Activated naive CD4-positive, alpha-beta T cell treated with anti-CD3 and anti-CD28 coated beads, Interleukin-2, amount 10 ng/mL, durations not matched to agents 7 days and 5 days (primary cell): ENCODE measurements around the gene USP40.

Experiments used
- CTCF ChIA-PET: fragments of 350-600 bp; sonication (Branson Sonifier 250); formaldehyde crosslinking; loops from one replicate; lab custom pipeline; 2021; ENCODE audit warnings: antibody characterized with exemption; lab: Charles Lee
- DNase-seq: peaks from one replicate; pipeline ENCODE4 v3.0.0-alpha.2; 2020
- H3K27ac Mint-ChIP-seq: one replicate; pipeline ENCODE4 v1.8.0; 2021; ENCODE audit warnings: mild to moderate bottlenecking, moderate library complexity, mixed read lengths
- H3K27me3 Mint-ChIP-seq: one replicate; pipeline ENCODE4 v1.8.0; 2021; ENCODE audit warnings: mild to moderate bottlenecking, mixed read lengths
- H3K36me3 Mint-ChIP-seq: one replicate; pipeline ENCODE4 v1.8.0; 2021; ENCODE audit warnings: mixed read lengths
- H3K4me1 Mint-ChIP-seq: one replicate; pipeline ENCODE4 v1.8.0; 2021; ENCODE audit warnings: mixed read lengths
- H3K4me3 Mint-ChIP-seq: one replicate; pipeline ENCODE4 v1.8.0; 2021; ENCODE audit warnings: mild to moderate bottlenecking, moderate library complexity, mixed read lengths
- H3K9me3 Mint-ChIP-seq: one replicate; pipeline ENCODE4 v1.8.0; 2021; ENCODE audit warnings: mixed read lengths

The USP40 gene

GRCh38 chr2:233449081-233449901 is 117.3 kb downstream of the USP40 start:
- H3K4me1 Mint-ChIP-seq = peaks cover 2% of the 10 kb centered on the region
- H3K4me3 Mint-ChIP-seq = no peak overlapping the region
- CTCF ChIA-PET = interaction anchor here (0.7 to 1.6 kb wide), 3 partner anchors 45 to 96 kb away, joined by 3 to 5 read pairs (median 3); no protein-coding TSS in a partner anchor
- no peaks in the 10 kb centered on the region for H3K9me3 Mint-ChIP-seq
- H3K27me3 Mint-ChIP-seq = no peaks in the 10 kb centered on the region
- H3K27ac Mint-ChIP-seq = no peak overlapping the region
- peaks cover 67% of the 10 kb centered on the region for H3K36me3 Mint-ChIP-seq
- DNase-seq = peak; percentile 19

- Mint-ChIP-seq H3K4me3 (no peak overlapping the region), H3K27ac (no peak overlapping the region), H3K4me1 (peaks cover 9% of the 10 kb centered on the region), H3K9me3 (no peaks in the 10 kb centered on the region), H3K36me3 (peaks cover 66% of the 10 kb centered on the region), H3K27me3 (no peaks in the 10 kb centered on the region)
- CTCF ChIA-PET = interaction anchor here (0.7 to 1.6 kb wide), 7 partner anchors 12 to 264 kb away, joined by 3 to 5 read pairs (median 4); partner anchors contain the start of gene UGT1A5
- DNase-seq = no peak
These were observed 118.0 kb downstream of the USP40 start for GRCh38 chr2:233448575-233448974.

GRCh38 chr2:233448220-233448559 is 118.4 kb downstream of the USP40 start:
- H3K27me3 Mint-ChIP-seq = no peaks in the 10 kb centered on the region
- peaks cover 13% of the 10 kb centered on the region for H3K4me1 Mint-ChIP-seq
- peaks cover 67% of the 10 kb centered on the region for H3K36me3 Mint-ChIP-seq
- DNase-seq = peak; percentile 35
- H3K27ac Mint-ChIP-seq = no peak overlapping the region
- no peaks in the 10 kb centered on the region for H3K9me3 Mint-ChIP-seq
- H3K4me3 Mint-ChIP-seq = no peak overlapping the region
- CTCF ChIA-PET = interaction anchor here (0.7 to 1.6 kb wide), 7 partner anchors 12 to 264 kb away, joined by 3 to 5 read pairs (median 4); partner anchors contain the start of gene UGT1A5

GRCh38 chr2:233447506-233448219 is 118.9 kb downstream of the USP40 start:
- H3K27ac Mint-ChIP-seq = no peak overlapping the region
- DNase-seq = peak; percentile 8
- CTCF ChIA-PET = interaction anchor here (1.2 to 1.6 kb wide), 6 partner anchors 11 to 265 kb away, joined by 3 to 5 read pairs (median 4); partner anchors contain the start of gene UGT1A5
- H3K36me3 Mint-ChIP-seq = peaks cover 66% of the 10 kb centered on the region
- no peaks in the 10 kb centered on the region for H3K27me3 Mint-ChIP-seq
- no peaks in the 10 kb centered on the region for H3K9me3 Mint-ChIP-seq
- H3K4me3 Mint-ChIP-seq = no peak overlapping the region
- peaks cover 16% of the 10 kb centered on the region for H3K4me1 Mint-ChIP-seq

GRCh38 chr2:233446606-233447305 is 119.8 kb downstream of the USP40 start:
- Mint-ChIP-seq H3K4me1 (peaks cover 20% of the 10 kb centered on the region), H3K27me3 (no peaks in the 10 kb centered on the region), H3K27ac (no peak overlapping the region), H3K4me3 (no peak overlapping the region), H3K9me3 (no peaks in the 10 kb centered on the region), H3K36me3 (peaks cover 64% of the 10 kb centered on the region)
- CTCF ChIA-PET = interaction anchor here (6.2 kb wide), 1 partner anchor 42 kb away, joined by 196 read pairs; no protein-coding TSS in a partner anchor
- peak; percentile 16 for DNase-seq

- H3K4me3 Mint-ChIP-seq = no peak overlapping the region
- H3K9me3 Mint-ChIP-seq = no peaks in the 10 kb centered on the region
- peaks cover 21% of the 10 kb centered on the region for H3K4me1 Mint-ChIP-seq
- H3K27me3 Mint-ChIP-seq = no peaks in the 10 kb centered on the region
- CTCF ChIA-PET = interaction anchor here (6.2 kb wide), 1 partner anchor 41 kb away, joined by 196 read pairs; no protein-coding TSS in a partner anchor
- no peak overlapping the region for H3K27ac Mint-ChIP-seq
- peak; percentile 9 for DNase-seq
- H3K36me3 Mint-ChIP-seq = peaks cover 63% of the 10 kb centered on the region
These were observed 120.5 kb downstream of the USP40 start for GRCh38 chr2:233446121-233446520.

- peaks cover 65% of the 10 kb centered on the region for H3K36me3 Mint-ChIP-seq
- H3K4me1 Mint-ChIP-seq = peaks cover 28% of the 10 kb centered on the region
- peak overlapping the region; percentile 62 for H3K27ac Mint-ChIP-seq
- no peaks in the 10 kb centered on the region for H3K9me3 Mint-ChIP-seq
- CTCF ChIA-PET = interaction anchor here (1.0 to 6.2 kb wide), 4 partner anchors 22 to 88 kb away, joined by 3 to 196 read pairs (median 4); no protein-coding TSS in a partner anchor
- no peaks in the 10 kb centered on the region for H3K27me3 Mint-ChIP-seq
- no peak overlapping the region for H3K4me3 Mint-ChIP-seq
- DNase-seq = peak; percentile 5
These were observed 121.3 kb downstream of the USP40 start for GRCh38 chr2:233445152-233445830.

GRCh38 chr2:233444501-233444900 is 122.1 kb downstream of the USP40 start:
- Mint-ChIP-seq H3K4me3 (no peak overlapping the region), H3K4me1 (peaks cover 32% of the 10 kb centered on the region), H3K27ac (peak overlapping the region; percentile 73), H3K36me3 (peaks cover 66% of the 10 kb centered on the region), H3K27me3 (no peaks in the 10 kb centered on the region), H3K9me3 (no peaks in the 10 kb centered on the region)
- CTCF ChIA-PET = interaction anchor here (0.8 to 6.2 kb wide), 6 partner anchors 18 to 188 kb away, joined by 3 to 196 read pairs (median 4); no protein-coding TSS in a partner anchor
- peak; percentile 17 for DNase-seq

- H3K27me3 Mint-ChIP-seq = no peaks in the 10 kb centered on the region
- H3K4me1 Mint-ChIP-seq = peaks cover 32% of the 10 kb centered on the region
- H3K27ac Mint-ChIP-seq = peak overlapping the region; percentile 88
- peak; percentile 91 for DNase-seq
- H3K36me3 Mint-ChIP-seq = peaks cover 66% of the 10 kb centered on the region
- H3K9me3 Mint-ChIP-seq = no peaks in the 10 kb centered on the region
- CTCF ChIA-PET = interaction anchor here (0.6 to 6.2 kb wide), 32 partner anchors 9 to 590 kb away, joined by 3 to 196 read pairs (median 4); partner anchors contain the start of gene UGT1A5
- no peak overlapping the region for H3K4me3 Mint-ChIP-seq
These were observed 122.9 kb downstream of the USP40 start for GRCh38 chr2:233443511-233444183.

- no peak for DNase-seq
- CTCF ChIA-PET = interaction anchor here (1.6 to 6.2 kb wide), 4 partner anchors 20 to 588 kb away, joined by 3 to 196 read pairs (median 16); no protein-coding TSS in a partner anchor
- Mint-ChIP-seq H3K9me3 (no peaks in the 10 kb centered on the region), H3K27me3 (no peaks in the 10 kb centered on the region), H3K36me3 (peaks cover 67% of the 10 kb centered on the region), H3K4me3 (no peak overlapping the region), H3K27ac (peak overlapping the region; percentile 67), H3K4me1 (peaks cover 32% of the 10 kb centered on the region)
These were observed 124.6 kb downstream of the USP40 start for GRCh38 chr2:233442028-233442310.

- H3K4me1 Mint-ChIP-seq = peaks cover 32% of the 10 kb centered on the region
- H3K4me3 Mint-ChIP-seq = no peak overlapping the region
- peak; percentile 18 for DNase-seq
- peaks cover 71% of the 10 kb centered on the region for H3K36me3 Mint-ChIP-seq
- no peaks in the 10 kb centered on the region for H3K9me3 Mint-ChIP-seq
- no peaks in the 10 kb centered on the region for H3K27me3 Mint-ChIP-seq
- peak overlapping the region; percentile 39 for H3K27ac Mint-ChIP-seq
- CTCF ChIA-PET = interaction anchor here (2.6 to 6.2 kb wide), 2 partner anchors 19 to 36 kb away, joined by 16 to 196 read pairs; no protein-coding TSS in a partner anchor
These were observed 125.2 kb downstream of the USP40 start for GRCh38 chr2:233441161-233442027.

- Mint-ChIP-seq H3K36me3 (peaks cover 69% of the 10 kb centered on the region), H3K27me3 (no peaks in the 10 kb centered on the region), H3K4me3 (no peak overlapping the region), H3K4me1 (peaks cover 32% of the 10 kb centered on the region), H3K9me3 (no peaks in the 10 kb centered on the region), H3K27ac (peak overlapping the region; percentile 39)
- peak; percentile 14 for DNase-seq
- CTCF ChIA-PET = interaction anchor here (2.3 kb wide), 1 partner anchor 37 kb away, joined by 11 read pairs; no protein-coding TSS in a partner anchor
These were observed 125.9 kb downstream of the USP40 start for GRCh38 chr2:233440714-233441113.
